Measurements from ENCODE around the gene PCSK4. TPM values are rescaled to one million over a fixed set of nuclear protein-coding genes. Genes with fewer than 3 reads are reported as not detected.
"Not testable (repeated sequence)": the region's sequence is repeated elsewhere in the genome, so short reads cannot be mapped to it uniquely, and the experiment has no call there.

The PCSK4 gene
- total RNA-seq, 1 experiment from 2014 or later: 9.9 TPM

DNA sequence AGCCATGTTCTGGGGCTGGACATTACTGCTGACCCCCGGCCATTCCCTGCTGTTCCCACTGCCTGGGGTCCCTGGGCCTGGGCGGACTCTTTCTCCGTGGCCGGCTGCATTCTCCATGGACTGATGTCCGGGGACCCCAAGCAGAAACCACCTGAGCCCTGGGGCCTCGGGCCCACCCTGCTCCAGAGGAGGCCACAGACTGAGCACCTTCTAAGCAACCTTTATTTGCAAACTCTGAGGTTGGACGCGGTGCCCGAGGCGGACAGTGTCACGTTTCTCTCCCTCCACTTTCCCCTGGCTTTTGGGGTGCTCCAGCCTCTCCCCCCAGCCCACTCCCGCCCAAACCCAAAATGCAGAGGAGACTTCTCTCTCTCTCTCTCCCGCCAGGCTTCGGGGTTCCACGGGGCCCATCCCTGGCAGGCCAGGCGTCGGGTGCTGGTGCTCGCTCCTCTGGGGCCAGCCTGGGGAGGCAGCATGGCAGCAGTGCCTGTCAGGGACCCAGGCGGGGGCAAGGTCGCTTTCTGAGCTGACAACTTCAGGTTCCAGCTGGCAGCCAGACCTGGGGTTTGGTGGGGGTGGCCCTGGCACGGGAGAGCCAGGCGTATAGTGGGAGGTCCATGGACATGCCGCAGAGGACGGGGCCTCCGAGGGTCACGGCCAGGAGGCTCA is 8.8 kb downstream of the PCSK4 start:
- BruUV-seq (replicated peaks): no TSS peak
- intact Hi-C loops (cut with micrococcal nuclease; ENCODE audit: unreplicated experiment): no loop called here
- no peak overlapping the region for H3K27ac ChIP-seq (ENCODE audit: low read length)
- POLR2A ChIA-PET: no interaction called here
- no peak for DNase-seq (ENCODE audit: low read depth, low spot score)
- in situ Hi-C loops (cut with HindIII; ENCODE audit: low pct_unique_long_range_greater_than_20kb, low sequenced_read_pairs): no loop called here
- TF ChIP-seq TCF7L2 (IDR thresholded peaks at IDR 0.05; ENCODE audit: low read depth, low read length): no peak
- no peak for TF ChIP-seq POLR2AphosphoS5 (IDR thresholded peaks at IDR 0.05; ENCODE audit: low read depth, low read length)
- no peak for TF ChIP-seq SIN3A (IDR thresholded peaks at IDR 0.05; ENCODE audit: borderline replicate concordance, insufficient read depth, low read depth, low read length)
- TF ChIP-seq, protein P1, sequence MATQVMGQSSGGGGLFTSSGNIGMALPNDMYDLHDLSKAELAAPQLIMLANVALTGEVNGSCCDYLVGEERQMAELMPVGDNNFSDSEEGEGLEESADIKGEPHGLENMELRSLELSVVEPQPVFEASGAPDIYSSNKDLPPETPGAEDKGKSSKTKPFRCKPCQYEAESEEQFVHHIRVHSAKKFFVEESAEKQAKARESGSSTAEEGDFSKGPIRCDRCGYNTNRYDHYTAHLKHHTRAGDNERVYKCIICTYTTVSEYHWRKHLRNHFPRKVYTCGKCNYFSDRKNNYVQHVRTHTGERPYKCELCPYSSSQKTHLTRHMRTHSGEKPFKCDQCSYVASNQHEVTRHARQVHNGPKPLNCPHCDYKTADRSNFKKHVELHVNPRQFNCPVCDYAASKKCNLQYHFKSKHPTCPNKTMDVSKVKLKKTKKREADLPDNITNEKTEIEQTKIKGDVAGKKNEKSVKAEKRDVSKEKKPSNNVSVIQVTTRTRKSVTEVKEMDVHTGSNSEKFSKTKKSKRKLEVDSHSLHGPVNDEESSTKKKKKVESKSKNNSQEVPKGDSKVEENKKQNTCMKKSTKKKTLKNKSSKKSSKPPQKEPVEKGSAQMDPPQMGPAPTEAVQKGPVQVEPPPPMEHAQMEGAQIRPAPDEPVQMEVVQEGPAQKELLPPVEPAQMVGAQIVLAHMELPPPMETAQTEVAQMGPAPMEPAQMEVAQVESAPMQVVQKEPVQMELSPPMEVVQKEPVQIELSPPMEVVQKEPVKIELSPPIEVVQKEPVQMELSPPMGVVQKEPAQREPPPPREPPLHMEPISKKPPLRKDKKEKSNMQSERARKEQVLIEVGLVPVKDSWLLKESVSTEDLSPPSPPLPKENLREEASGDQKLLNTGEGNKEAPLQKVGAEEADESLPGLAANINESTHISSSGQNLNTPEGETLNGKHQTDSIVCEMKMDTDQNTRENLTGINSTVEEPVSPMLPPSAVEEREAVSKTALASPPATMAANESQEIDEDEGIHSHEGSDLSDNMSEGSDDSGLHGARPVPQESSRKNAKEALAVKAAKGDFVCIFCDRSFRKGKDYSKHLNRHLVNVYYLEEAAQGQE (IDR thresholded peaks at IDR 0.05; ENCODE audit: insufficient read depth in 1 of 2, low read depth in 2 of 2, low read length in 1 of 2): no peak
- no peak for TF ChIP-seq CTCF (IDR thresholded peaks at IDR 0.05)
- no peaks in the 10 kb centered on the region for H3K9me3 ChIP-seq (ENCODE audit: control insufficient read depth, insufficient read depth, low read depth, low read length)
- no peak overlapping the region for H3K4me3 ChIP-seq (ENCODE audit: low read depth in 2 of 2, low read length in 2 of 2)
- no peaks in the 10 kb centered on the region; the same call in 1 of the 2 replicates for H3K36me3 ChIP-seq (ENCODE audit: control insufficient read depth, insufficient read depth, low read length)
- CTCF ChIA-PET: no interaction called here
- H3K4me1 ChIP-seq (ENCODE audit: control insufficient read depth, insufficient read depth, low read length): peaks cover 4% of the 10 kb centered on the region
- no peaks in the 10 kb centered on the region for H3K27me3 ChIP-seq (ENCODE audit: control insufficient read depth, insufficient read depth, low read length)
- no peak for ATAC-seq

GRCh38 chr19:1478934-1479707 is 11.0 kb downstream of the PCSK4 start, which contains the start of gene C19orf25:
Gene C19orf25 (minus strand): TSS chr19:1479215. CDS start chr19:1478903, 312 bp downstream.
- ChIA-PET CTCF (no interaction called here), POLR2A (interaction anchor here (0.6 kb wide), 1 partner anchor 950 kb away, joined by 6 read pairs; no protein-coding TSS in a partner anchor)
- peak; percentile 97 for ATAC-seq
- H3K36me3 ChIP-seq (ENCODE audit: control insufficient read depth, insufficient read depth, low read length): no peaks in the 10 kb centered on the region; the same call in 1 of the 2 replicates
- in situ Hi-C loops (cut with HindIII; ENCODE audit: low pct_unique_long_range_greater_than_20kb, low sequenced_read_pairs): no loop called here
- BruUV-seq (replicated peaks): no TSS peak
- H3K27ac ChIP-seq (ENCODE audit: low read length): peak within 1 kb of the TSS; percentile 89
- intact Hi-C loops (cut with micrococcal nuclease; ENCODE audit: unreplicated experiment): no loop called here
- TF ChIP-seq, protein P1 (IDR thresholded peaks at IDR 0.05; ENCODE audit: insufficient read depth in 1 of 2, low read depth in 2 of 2, low read length in 1 of 2): peak in 1 of 2 experiments; percentile 7; a peak in 1 of 4 replicates
- TF ChIP-seq TCF7L2 (IDR thresholded peaks at IDR 0.05; ENCODE audit: low read depth, low read length): no peak
- peak; percentile 68 for TF ChIP-seq POLR2AphosphoS5 (IDR thresholded peaks at IDR 0.05; ENCODE audit: low read depth, low read length)
- no peak for TF ChIP-seq CTCF (IDR thresholded peaks at IDR 0.05)
- 0 out of 2 replicates have a peak, but pooled peaks have one; percentile 26 for TF ChIP-seq SIN3A (IDR thresholded peaks at IDR 0.05; ENCODE audit: borderline replicate concordance, insufficient read depth, low read depth, low read length)
- H3K27me3 ChIP-seq (ENCODE audit: control insufficient read depth, insufficient read depth, low read length): no peaks in the 10 kb centered on the region
- peaks cover 4% of the 10 kb centered on the region for H3K4me1 ChIP-seq (ENCODE audit: control insufficient read depth, insufficient read depth, low read length)
- H3K4me3 ChIP-seq (ENCODE audit: low read depth in 2 of 2, low read length in 2 of 2): peak within 1 kb of the TSS; percentile 67 to 84
- no peaks in the 10 kb centered on the region for H3K9me3 ChIP-seq (ENCODE audit: control insufficient read depth, insufficient read depth, low read depth, low read length)
- DNase-seq (ENCODE audit: low read depth, low spot score): peak; percentile 71

DNA sequence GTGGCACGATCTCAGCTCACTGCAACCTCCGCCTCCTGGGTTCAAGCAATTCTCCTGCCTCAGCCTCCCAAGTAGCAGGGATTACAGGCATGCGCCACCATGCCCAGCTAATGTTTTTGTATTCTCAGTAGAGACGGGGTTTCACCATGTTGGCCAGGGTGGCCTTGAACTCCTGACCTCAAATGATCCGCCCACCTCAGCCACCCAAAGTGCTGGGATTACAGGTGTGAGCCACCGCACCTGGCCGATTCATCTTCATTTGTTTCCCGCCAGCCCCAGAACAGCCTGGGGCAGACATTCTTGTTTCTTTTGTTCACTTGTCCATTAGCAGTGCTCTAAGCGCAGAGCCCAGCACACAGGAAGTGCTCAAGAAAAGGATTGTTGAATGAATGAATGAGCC is 13.1 kb downstream of the PCSK4 start:
- intact Hi-C loops (cut with micrococcal nuclease; ENCODE audit: unreplicated experiment); POLR2A ChIA-PET; BruUV-seq (replicated peaks); in situ Hi-C loops (cut with HindIII; ENCODE audit: low pct_unique_long_range_greater_than_20kb, low sequenced_read_pairs); H3K27me3 ChIP-seq (ENCODE audit: control insufficient read depth, insufficient read depth, low read length); H3K27ac ChIP-seq (ENCODE audit: low read length); H3K9me3 ChIP-seq (ENCODE audit: control insufficient read depth, insufficient read depth, low read depth, low read length); H3K4me3 ChIP-seq (ENCODE audit: low read depth in 2 of 2, low read length in 2 of 2); CTCF ChIA-PET; H3K4me1 ChIP-seq (ENCODE audit: control insufficient read depth, insufficient read depth, low read length); DNase-seq (ENCODE audit: low read depth, low spot score); ATAC-seq; H3K36me3 ChIP-seq (ENCODE audit: control insufficient read depth, insufficient read depth, low read length): not testable (repeated sequence)

Measured in Panc1 (cell line).